ENCODE results near the gene SENP8. TPM values are rescaled to one million over a fixed set of nuclear protein-coding genes. Genes with fewer than 3 reads are reported as not detected.
A peak's percentile ranks its signal among the peaks of the same experiment; 100 is the strongest.

The SENP8 gene
- total and polyA plus RNA-seq, 2 of the 13 experiments (the other 11 are each of a cell fraction or from before 2014, with no cell fraction given), result 2.7 to 3.0 TPM

DNA sequence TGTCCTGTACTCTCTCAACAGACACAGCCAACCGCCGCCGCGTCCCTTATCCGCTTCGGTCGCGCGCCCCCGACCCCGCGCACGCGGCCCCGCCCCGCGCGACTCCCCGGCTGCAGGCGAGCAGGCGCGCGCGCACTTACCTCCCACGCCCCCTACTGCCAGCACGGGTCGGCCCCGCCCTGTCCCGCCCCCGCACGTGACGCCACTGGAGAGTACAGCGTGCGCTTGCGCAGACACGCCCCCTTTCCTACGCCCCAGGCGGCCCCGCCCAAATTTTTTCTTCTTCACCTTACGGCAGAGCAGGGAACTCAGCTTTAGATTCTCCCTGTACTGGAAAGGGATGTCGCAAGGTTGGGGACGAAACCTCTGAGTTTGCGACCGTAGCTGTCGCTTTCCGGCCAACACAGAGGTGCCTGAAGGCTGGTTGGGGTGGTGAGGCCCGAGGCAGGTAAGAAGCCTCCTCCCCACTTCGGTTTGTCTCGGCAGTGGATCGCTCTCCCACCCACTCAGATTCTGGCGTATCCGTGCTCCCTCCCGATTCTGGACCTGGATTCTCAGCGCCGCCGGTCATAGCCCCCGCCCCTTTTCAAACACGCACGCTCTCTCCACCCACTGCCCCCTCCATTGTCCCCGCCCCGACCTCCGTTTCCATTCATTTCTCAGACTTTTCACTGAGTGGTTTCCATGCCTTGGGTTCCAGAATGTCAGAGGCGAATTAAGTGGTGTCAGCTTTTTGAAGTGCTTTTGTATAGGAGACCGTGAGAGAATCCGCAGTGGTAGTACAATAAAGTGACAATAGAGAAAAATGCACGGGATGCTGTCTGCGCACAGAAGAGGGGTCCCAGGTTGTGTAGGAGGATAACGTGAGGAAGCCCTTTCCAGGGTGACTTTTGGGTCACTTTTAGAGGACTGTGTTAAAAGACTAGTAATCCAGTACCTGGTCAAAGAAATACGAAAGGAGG lies at the start of gene SENP8, which contains the start of gene MYO9A (continued):
- TF ChIP-seq NFAT5 (CRISPR knock-in tag; IDR thresholded peaks at IDR 0.05) (no peak), ZNF276 (CRISPR knock-in tag; IDR thresholded peaks at IDR 0.05; ENCODE audit: low read depth) (no peak), CREM (IDR thresholded peaks at IDR 0.05) (peak; percentile 41; the same call in 1 of the 2 replicates), CREM (CRISPR knock-in tag; IDR thresholded peaks at IDR 0.05) (no peak), MIER3 (CRISPR knock-in tag; IDR thresholded peaks at IDR 0.05; ENCODE audit: borderline replicate concordance) (peak; percentile 33; the same call in 1 of the 2 replicates), ZNF337 (CRISPR knock-in tag; IDR thresholded peaks at IDR 0.05; ENCODE audit: borderline replicate concordance, low read depth) (peak; percentile 62; the same call in 1 of the 2 replicates), MAZ (IDR thresholded peaks at IDR 0.05; ENCODE audit: borderline replicate concordance, low read depth, low read length) (no peak; the same call in 1 of the 2 replicates), MAZ (CRISPR knock-in tag; IDR thresholded peaks at IDR 0.05; ENCODE audit: low read depth) (peak; percentile 88), ZNF143 (CRISPR knock-in tag; IDR thresholded peaks at IDR 0.05) (no peak), RBFOX2 (IDR thresholded peaks at IDR 0.05; ENCODE audit: low read depth, low read length) (peak; percentile 21), RAD51 (IDR thresholded peaks at IDR 0.05; ENCODE audit: borderline replicate concordance) (0 out of 2 replicates have a peak, but pooled peaks have one; percentile 38), KLF11 (CRISPR knock-in tag; IDR thresholded peaks at IDR 0.05) (no peak), FOSL2 (CRISPR knock-in tag; IDR thresholded peaks at IDR 0.05) (0 out of 2 replicates have a peak, but pooled peaks have one; percentile 3), EP300 (IDR thresholded peaks at IDR 0.05; ENCODE audit: low read depth in 2 of 2, low read length in 2 of 2) (no peak), EP300 (CRISPR knock-in tag; IDR thresholded peaks at IDR 0.05; ENCODE audit: borderline replicate concordance) (no peak)
- TF ChIP-seq, protein P1, sequence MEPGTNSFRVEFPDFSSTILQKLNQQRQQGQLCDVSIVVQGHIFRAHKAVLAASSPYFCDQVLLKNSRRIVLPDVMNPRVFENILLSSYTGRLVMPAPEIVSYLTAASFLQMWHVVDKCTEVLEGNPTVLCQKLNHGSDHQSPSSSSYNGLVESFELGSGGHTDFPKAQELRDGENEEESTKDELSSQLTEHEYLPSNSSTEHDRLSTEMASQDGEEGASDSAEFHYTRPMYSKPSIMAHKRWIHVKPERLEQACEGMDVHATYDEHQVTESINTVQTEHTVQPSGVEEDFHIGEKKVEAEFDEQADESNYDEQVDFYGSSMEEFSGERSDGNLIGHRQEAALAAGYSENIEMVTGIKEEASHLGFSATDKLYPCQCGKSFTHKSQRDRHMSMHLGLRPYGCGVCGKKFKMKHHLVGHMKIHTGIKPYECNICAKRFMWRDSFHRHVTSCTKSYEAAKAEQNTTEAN (CRISPR knock-in tag; conservative IDR thresholded peaks at IDR 0.05), result no peak
- TF ChIP-seq, protein P2, sequence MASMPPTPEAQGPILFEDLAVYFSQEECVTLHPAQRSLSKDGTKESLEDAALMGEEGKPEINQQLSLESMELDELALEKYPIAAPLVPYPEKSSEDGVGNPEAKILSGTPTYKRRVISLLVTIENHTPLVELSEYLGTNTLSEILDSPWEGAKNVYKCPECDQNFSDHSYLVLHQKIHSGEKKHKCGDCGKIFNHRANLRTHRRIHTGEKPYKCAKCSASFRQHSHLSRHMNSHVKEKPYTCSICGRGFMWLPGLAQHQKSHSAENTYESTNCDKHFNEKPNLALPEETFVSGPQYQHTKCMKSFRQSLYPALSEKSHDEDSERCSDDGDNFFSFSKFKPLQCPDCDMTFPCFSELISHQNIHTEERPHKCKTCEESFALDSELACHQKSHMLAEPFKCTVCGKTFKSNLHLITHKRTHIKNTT (CRISPR knock-in tag; IDR thresholded peaks at IDR 0.05), result no peak

Measured in HepG2 (cell line).